Liver (tissue), 9 donors: ENCODE data around the gene NMUR1. TPM values are rescaled to one million over a fixed set of nuclear protein-coding genes. Genes with fewer than 3 reads are reported as not detected.

ENCODE experiments used
- DNase-seq: peaks from one replicate; pipeline ENCODE4 v3.0.0-alpha.2; 2017; ENCODE audit warnings: low spot score
- H3K27ac ChIP-seq, 2 donors: one replicate each; pipeline ENCODE4 v1.7.0; 2013; ENCODE audit warnings: inconsistent platforms in 2 of 2, low read length in 2 of 2, control low read depth in 1 of 2, low read depth in 1 of 2, mild to moderate bottlenecking in 1 of 2
- H3K27me3 ChIP-seq, 4 donors: one replicate each; pipeline versions ENCODE4 v1.6.1 to v1.7.0; 2013; ENCODE audit warnings: low read length in 3 of 4, inconsistent platforms in 1 of 4, mild to moderate bottlenecking in 1 of 4, moderate library complexity in 1 of 4; ENCODE audit not compliant: control insufficient read depth in 4 of 4, insufficient read depth in 4 of 4
- H3K36me3 ChIP-seq, 4 donors: one replicate each; pipeline versions ENCODE4 v1.6.1 to v1.7.0; 2013; ENCODE audit warnings: low read length in 3 of 4, mild to moderate bottlenecking in 3 of 4, low read depth in 1 of 4, moderate library complexity in 1 of 4; ENCODE audit not compliant: control insufficient read depth in 4 of 4, insufficient read depth in 3 of 4
- H3K4me1 ChIP-seq, 4 donors: one replicate each; pipeline versions ENCODE4 v1.6.1 to v1.7.0; 2013; ENCODE audit warnings: low read length in 3 of 4, mild to moderate bottlenecking in 3 of 4, moderate library complexity in 1 of 4; ENCODE audit not compliant: control insufficient read depth in 4 of 4, insufficient read depth in 4 of 4
- H3K4me3 ChIP-seq, 3 donors: one replicate each; pipeline versions ENCODE4 v1.6.1 to v1.7.0; 2013; ENCODE audit warnings: low read length in 3 of 3, control low read depth in 1 of 3, low read depth in 1 of 3, mild to moderate bottlenecking in 1 of 3
- H3K9ac ChIP-seq, 2 donors: one replicate each; pipeline ENCODE4 v1.7.0; 2013; ENCODE audit warnings: low read length in 2 of 2, mild to moderate bottlenecking in 2 of 2, moderate library complexity in 2 of 2, control low read depth in 1 of 2, low read depth in 1 of 2
- H3K9me3 ChIP-seq, 4 donors: one replicate each; pipeline versions ENCODE4 v1.6.1 to v1.7.0; 2013; ENCODE audit warnings: low read length in 3 of 4; ENCODE audit not compliant: control insufficient read depth in 4 of 4
- EGR1 ChIP-seq, 2 donors: IDR thresholded peaks; 2 replicates each; pipeline ENCODE4 v1.6.1; 2016 to 2018; ENCODE audit warnings: antibody characterized with exemption in 2 of 2, low read depth in 2 of 2
- FOXA2 ChIP-seq: IDR thresholded peaks from 2 replicates; pipeline ENCODE4 v1.6.1; 2016; ENCODE audit warnings: antibody characterized with exemption
- GABPA ChIP-seq, 2 donors: IDR thresholded peaks in 1 of 2; conservative IDR thresholded peaks in 1 of 2; 2 replicates each; pipeline ENCODE4 v1.6.1; 2016; ENCODE audit warnings: antibody characterized with exemption in 2 of 2, mild to moderate bottlenecking in 1 of 2, moderate library complexity in 1 of 2
- HNF4A ChIP-seq, 2 donors: conservative IDR thresholded peaks; 2 replicates each; pipeline ENCODE4 v1.6.1; 2016; ENCODE audit warnings: antibody characterized with exemption in 2 of 2, mild to moderate bottlenecking in 2 of 2
- HNF4G ChIP-seq: IDR thresholded peaks from 2 replicates; pipeline ENCODE4 v1.6.1; 2016; ENCODE audit warnings: antibody characterized with exemption
- JUND ChIP-seq, 2 donors: IDR thresholded peaks; 2 replicates each; pipeline ENCODE4 v1.6.1; 2016; ENCODE audit warnings: antibody characterized with exemption in 2 of 2
- NR2F2 ChIP-seq: IDR thresholded peaks from 2 replicates; pipeline ENCODE4 v1.6.1; 2016; ENCODE audit warnings: antibody characterized with exemption
- RAD21 ChIP-seq, 2 donors: IDR thresholded peaks; 2 replicates each; pipeline ENCODE4 v1.6.1; 2016; ENCODE audit warnings: antibody characterized with exemption in 2 of 2, mild to moderate bottlenecking in 2 of 2
- RXRA ChIP-seq, 2 donors: IDR thresholded peaks; 2 replicates each; pipeline ENCODE4 v1.6.1; 2017 to 2018; ENCODE audit warnings: antibody characterized with exemption in 2 of 2, mild to moderate bottlenecking in 1 of 2
- SP1 ChIP-seq: IDR thresholded peaks from 2 replicates; pipeline ENCODE4 v1.6.1; 2018; ENCODE audit warnings: antibody characterized with exemption, mild to moderate bottlenecking
- TAF1 ChIP-seq: conservative IDR thresholded peaks from 2 replicates; pipeline ENCODE4 v1.6.1; 2016; ENCODE audit warnings: antibody characterized with exemption, mild to moderate bottlenecking
- YY1 ChIP-seq: IDR thresholded peaks from 2 replicates; pipeline ENCODE4 v1.6.1; 2016; ENCODE audit warnings: antibody characterized with exemption, mild to moderate bottlenecking
- WGBS: extraction: QIAGEN DNeasy Blood & Tissue Kit; methylation state at CpG from one replicate; pipeline ENCODE4 v1.1.7; 2013; 5-methylcytosine and 5-hydroxymethylcytosine counted together
- polyA plus RNA-seq, 2 donors: library from polyadenylated mRNA; stranded (reverse) in 1 of 2; unstranded in 1 of 2; fragments of 200-250 nt in 1 of 2; fragments of >200 nt in 1 of 2; fragmentation: Nextera tagmentation in 1 of 2; extraction: Ambion mirVana in 1 of 2; gene quantifications; one replicate each; pipeline versions ENCODE4 v1.2.1 to v1.2.3, GENCODE V29; 2013 to 2015
- total RNA-seq, 2 donors: library from RNA; depleted of rRNA; stranded (reverse); fragments of >200 nt; gene quantifications; one replicate each; pipeline ENCODE4 v1.2.3, GENCODE V29; 2014
- TF ChIP-seq, protein P1 (sequence below): fragments of 150-350 bp; IDR thresholded peaks from 2 replicates; pipeline ENCODE4 v1.5.1; 2017; ENCODE audit warnings: improper control_type of control experiment, low read depth, low read length; ENCODE audit not compliant: missing input control
- TF ChIP-seq, protein P2 (sequence below): IDR thresholded peaks from 2 replicates; pipeline ENCODE4 v1.6.1; 2016; ENCODE audit warnings: antibody characterized with exemption
- TF ChIP-seq, protein P3 (sequence below): IDR thresholded peaks from 2 replicates; pipeline ENCODE4 v1.6.1; 2016; ENCODE audit warnings: antibody characterized with exemption
- TF ChIP-seq, protein P4 (sequence below): IDR thresholded peaks from 2 replicates; pipeline ENCODE4 v1.6.1; 2016; ENCODE audit warnings: antibody characterized with exemption
- TF ChIP-seq, protein P5 (sequence below): IDR thresholded peaks from 2 replicates; pipeline ENCODE4 v1.6.1; 2016; ENCODE audit warnings: antibody characterized with exemption, mild to moderate bottlenecking
- donor health status: healthy.
- donor health status: healthy.
- donor health status: healthy.
- donor health status: healthy.
- donor health status: healthy.

Gene NMUR1
- total and polyA plus RNA-seq, 4 donors: 0.23 to 0.84 (median 0.52) TPM

DNA sequence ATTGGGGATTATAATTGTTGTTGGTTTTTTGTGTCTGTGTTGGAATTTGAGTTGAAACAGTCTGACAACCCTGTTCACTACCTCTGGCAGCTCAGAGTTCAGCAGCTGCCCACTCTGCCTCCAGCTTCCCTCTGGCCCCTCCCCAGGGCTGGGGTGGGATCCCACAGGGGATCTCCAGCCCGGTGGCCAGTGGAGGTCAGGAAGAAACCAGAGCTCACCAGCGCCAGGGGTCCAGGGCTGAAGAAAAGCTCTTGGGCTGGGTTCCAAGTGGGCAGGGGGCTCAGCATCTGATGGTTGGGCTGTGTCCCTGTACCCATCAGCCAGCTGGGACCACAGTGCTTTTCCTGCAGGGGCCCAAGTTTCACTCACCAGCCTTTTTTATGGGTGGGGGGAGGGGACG, 49.5 kb downstream of the NMUR1 start (continued):
- TF ChIP-seq, protein P1, sequence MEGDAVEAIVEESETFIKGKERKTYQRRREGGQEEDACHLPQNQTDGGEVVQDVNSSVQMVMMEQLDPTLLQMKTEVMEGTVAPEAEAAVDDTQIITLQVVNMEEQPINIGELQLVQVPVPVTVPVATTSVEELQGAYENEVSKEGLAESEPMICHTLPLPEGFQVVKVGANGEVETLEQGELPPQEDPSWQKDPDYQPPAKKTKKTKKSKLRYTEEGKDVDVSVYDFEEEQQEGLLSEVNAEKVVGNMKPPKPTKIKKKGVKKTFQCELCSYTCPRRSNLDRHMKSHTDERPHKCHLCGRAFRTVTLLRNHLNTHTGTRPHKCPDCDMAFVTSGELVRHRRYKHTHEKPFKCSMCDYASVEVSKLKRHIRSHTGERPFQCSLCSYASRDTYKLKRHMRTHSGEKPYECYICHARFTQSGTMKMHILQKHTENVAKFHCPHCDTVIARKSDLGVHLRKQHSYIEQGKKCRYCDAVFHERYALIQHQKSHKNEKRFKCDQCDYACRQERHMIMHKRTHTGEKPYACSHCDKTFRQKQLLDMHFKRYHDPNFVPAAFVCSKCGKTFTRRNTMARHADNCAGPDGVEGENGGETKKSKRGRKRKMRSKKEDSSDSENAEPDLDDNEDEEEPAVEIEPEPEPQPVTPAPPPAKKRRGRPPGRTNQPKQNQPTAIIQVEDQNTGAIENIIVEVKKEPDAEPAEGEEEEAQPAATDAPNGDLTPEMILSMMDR: no peak

DNA sequence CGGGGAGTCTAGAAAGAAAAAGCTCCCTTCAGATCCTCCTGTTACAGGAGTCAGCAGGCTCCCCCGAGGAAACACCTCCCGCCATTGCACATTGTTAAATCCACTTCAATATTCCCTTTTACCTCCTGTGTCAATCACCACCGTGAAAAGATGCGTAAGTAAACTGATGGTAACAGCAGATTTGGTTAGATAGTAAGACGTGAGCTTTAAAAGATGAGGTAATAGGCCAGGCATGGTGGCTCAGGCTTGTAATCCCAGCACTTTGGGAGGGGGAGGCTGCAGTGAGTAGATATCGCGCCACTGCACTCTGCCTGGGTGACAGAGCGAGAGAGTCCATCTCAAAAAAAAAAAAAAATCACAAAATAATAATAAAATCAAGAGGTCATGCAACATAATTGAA, 50.8 kb downstream of the NMUR1 start:
- Histone ChIP-seq H3K36me3 (no peaks in the 10 kb centered on the region), H3K9me3 (no peaks in the 10 kb centered on the region), H3K27me3 (no peaks in the 10 kb centered on the region), H3K9ac (no peak overlapping the region), H3K27ac (no peak overlapping the region), H3K4me3 (no peak overlapping the region), H3K4me1 (peaks cover 0 to 6% (median 3%) of the 10 kb centered on the region in 4 donors)
- no peak for DNase-seq
- 92% methylated on average over 9 of the region's 9 CpGs for WGBS
- TF ChIP-seq, protein P2, sequence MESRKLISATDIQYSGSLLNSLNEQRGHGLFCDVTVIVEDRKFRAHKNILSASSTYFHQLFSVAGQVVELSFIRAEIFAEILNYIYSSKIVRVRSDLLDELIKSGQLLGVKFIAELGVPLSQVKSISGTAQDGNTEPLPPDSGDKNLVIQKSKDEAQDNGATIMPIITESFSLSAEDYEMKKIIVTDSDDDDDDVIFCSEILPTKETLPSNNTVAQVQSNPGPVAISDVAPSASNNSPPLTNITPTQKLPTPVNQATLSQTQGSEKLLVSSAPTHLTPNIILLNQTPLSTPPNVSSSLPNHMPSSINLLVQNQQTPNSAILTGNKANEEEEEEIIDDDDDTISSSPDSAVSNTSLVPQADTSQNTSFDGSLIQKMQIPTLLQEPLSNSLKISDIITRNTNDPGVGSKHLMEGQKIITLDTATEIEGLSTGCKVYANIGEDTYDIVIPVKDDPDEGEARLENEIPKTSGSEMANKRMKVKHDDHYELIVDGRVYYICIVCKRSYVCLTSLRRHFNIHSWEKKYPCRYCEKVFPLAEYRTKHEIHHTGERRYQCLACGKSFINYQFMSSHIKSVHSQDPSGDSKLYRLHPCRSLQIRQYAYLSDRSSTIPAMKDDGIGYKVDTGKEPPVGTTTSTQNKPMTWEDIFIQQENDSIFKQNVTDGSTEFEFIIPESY: no peak
- TF ChIP-seq EGR1 (IDR thresholded peaks at IDR 0.05; ENCODE audit: low read depth in 2 of 2) (no peak), JUND (IDR thresholded peaks at IDR 0.05) (no peak), YY1 (no peak), HNF4G (no peak), HNF4A (conservative IDR thresholded peaks at IDR 0.05) (no peak), NR2F2 (no peak), RXRA (IDR thresholded peaks at IDR 0.05) (no peak), GABPA (IDR thresholded peaks at IDR 0.05 in 1 of 2, conservative IDR thresholded peaks at IDR 0.05 in 1 of 2) (no peak), RAD21 (IDR thresholded peaks at IDR 0.05) (no peak), SP1 (no peak), TAF1 (no peak), FOXA2 (no peak)
- TF ChIP-seq, protein P1: no peak
- TF ChIP-seq, protein P3, sequence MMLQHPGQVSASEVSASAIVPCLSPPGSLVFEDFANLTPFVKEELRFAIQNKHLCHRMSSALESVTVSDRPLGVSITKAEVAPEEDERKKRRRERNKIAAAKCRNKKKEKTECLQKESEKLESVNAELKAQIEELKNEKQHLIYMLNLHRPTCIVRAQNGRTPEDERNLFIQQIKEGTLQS: no peak
- TF ChIP-seq, protein P4, sequence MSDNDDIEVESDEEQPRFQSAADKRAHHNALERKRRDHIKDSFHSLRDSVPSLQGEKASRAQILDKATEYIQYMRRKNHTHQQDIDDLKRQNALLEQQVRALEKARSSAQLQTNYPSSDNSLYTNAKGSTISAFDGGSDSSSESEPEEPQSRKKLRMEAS: no peak
- TF ChIP-seq, protein P5, sequence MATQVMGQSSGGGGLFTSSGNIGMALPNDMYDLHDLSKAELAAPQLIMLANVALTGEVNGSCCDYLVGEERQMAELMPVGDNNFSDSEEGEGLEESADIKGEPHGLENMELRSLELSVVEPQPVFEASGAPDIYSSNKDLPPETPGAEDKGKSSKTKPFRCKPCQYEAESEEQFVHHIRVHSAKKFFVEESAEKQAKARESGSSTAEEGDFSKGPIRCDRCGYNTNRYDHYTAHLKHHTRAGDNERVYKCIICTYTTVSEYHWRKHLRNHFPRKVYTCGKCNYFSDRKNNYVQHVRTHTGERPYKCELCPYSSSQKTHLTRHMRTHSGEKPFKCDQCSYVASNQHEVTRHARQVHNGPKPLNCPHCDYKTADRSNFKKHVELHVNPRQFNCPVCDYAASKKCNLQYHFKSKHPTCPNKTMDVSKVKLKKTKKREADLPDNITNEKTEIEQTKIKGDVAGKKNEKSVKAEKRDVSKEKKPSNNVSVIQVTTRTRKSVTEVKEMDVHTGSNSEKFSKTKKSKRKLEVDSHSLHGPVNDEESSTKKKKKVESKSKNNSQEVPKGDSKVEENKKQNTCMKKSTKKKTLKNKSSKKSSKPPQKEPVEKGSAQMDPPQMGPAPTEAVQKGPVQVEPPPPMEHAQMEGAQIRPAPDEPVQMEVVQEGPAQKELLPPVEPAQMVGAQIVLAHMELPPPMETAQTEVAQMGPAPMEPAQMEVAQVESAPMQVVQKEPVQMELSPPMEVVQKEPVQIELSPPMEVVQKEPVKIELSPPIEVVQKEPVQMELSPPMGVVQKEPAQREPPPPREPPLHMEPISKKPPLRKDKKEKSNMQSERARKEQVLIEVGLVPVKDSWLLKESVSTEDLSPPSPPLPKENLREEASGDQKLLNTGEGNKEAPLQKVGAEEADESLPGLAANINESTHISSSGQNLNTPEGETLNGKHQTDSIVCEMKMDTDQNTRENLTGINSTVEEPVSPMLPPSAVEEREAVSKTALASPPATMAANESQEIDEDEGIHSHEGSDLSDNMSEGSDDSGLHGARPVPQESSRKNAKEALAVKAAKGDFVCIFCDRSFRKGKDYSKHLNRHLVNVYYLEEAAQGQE: no peak
